ENCODE results near the gene ZNF778. TPM values are rescaled to one million over a fixed set of nuclear protein-coding genes. Genes with fewer than 3 reads are reported as not detected.

ZNF778 gene
- total RNA-seq, 2 donors from 2014 or later, result 4.9 to 5.6 TPM

GRCh38 chr16:89207993-89208392 lies 9.5 kb upstream of the ZNF778 start:
- no peaks in the 10 kb centered on the region for H3K4me1 ChIP-seq
- TF ChIP-seq CTCF (IDR thresholded peaks at IDR 0.05) (no peak), POLR2A (IDR thresholded peaks at IDR 0.05) (no peak)
- H3K36me3 ChIP-seq (replicated peaks in 1 of 2; ENCODE audit: insufficient read depth in 1 of 2, low read depth in 2 of 2), result no peaks in the 10 kb centered on the region
- H3K4me3 ChIP-seq, result no peak overlapping the region
- intact Hi-C loops (cut with DNase I), result no loop called here
- DNase-seq, result no peak
- no peaks in the 10 kb centered on the region for H3K9me3 ChIP-seq
- no peak overlapping the region for H3K27ac ChIP-seq
- WGBS, 2 donors, result 89 to 93% methylated on average over 4 of the region's 4 CpGs
- no peak for ATAC-seq
- H3K27me3 ChIP-seq, result no peaks in the 10 kb centered on the region

GRCh38 chr16:89209522-89210044 lies 7.9 kb upstream of the ZNF778 start:
- TF ChIP-seq POLR2A (IDR thresholded peaks at IDR 0.05) (no peak), CTCF (IDR thresholded peaks at IDR 0.05) (no peak)
- WGBS, 2 donors, result 70 to 73% methylated on average over 15 of the region's 15 CpGs
- H3K9me3 ChIP-seq, result no peaks in the 10 kb centered on the region
- no peak overlapping the region for H3K4me3 ChIP-seq
- no peaks in the 10 kb centered on the region for H3K36me3 ChIP-seq (replicated peaks in 1 of 2; ENCODE audit: insufficient read depth in 1 of 2, low read depth in 2 of 2)
- H3K27me3 ChIP-seq, result no peaks in the 10 kb centered on the region
- no peak overlapping the region for H3K27ac ChIP-seq
- intact Hi-C loops (cut with DNase I), result loop anchor here (10.0 kb wide), 1 partner anchor 395 kb away; the partner anchor contains the start of gene APRT
- ATAC-seq (no peak), DNase-seq (no peak)
- H3K4me1 ChIP-seq, result no peaks in the 10 kb centered on the region

GRCh38 chr16:89210165-89210903 lies 7.2 kb upstream of the ZNF778 start:
- ATAC-seq, result no peak
- no peak overlapping the region for H3K27ac ChIP-seq
- H3K27me3 ChIP-seq, result no peaks in the 10 kb centered on the region
- H3K36me3 ChIP-seq (replicated peaks in 1 of 2; ENCODE audit: insufficient read depth in 1 of 2, low read depth in 2 of 2), result no peaks in the 10 kb centered on the region
- H3K4me3 ChIP-seq, result no peak overlapping the region
- WGBS, 2 donors, result 78 to 84% methylated on average over 11 of the region's 11 CpGs
- TF ChIP-seq CTCF (IDR thresholded peaks at IDR 0.05), result no peak
- no peak for TF ChIP-seq POLR2A (IDR thresholded peaks at IDR 0.05)
- no peaks in the 10 kb centered on the region for H3K9me3 ChIP-seq
- DNase-seq, result no peak
- H3K4me1 ChIP-seq, result peaks cover 5% of the 10 kb centered on the region
- intact Hi-C loops (cut with DNase I), result loop anchor here (10.0 kb wide), 1 partner anchor 396 kb away; the partner anchor contains the start of gene APRT

- Histone ChIP-seq H3K27ac (no peak overlapping the region), H3K4me3 (no peak overlapping the region), H3K27me3 (no peaks in the 10 kb centered on the region), H3K4me1 (peaks cover 11% of the 10 kb centered on the region), H3K36me3 (replicated peaks in 1 of 2; ENCODE audit: insufficient read depth in 1 of 2, low read depth in 2 of 2) (no peaks in the 10 kb centered on the region), H3K9me3 (no peaks in the 10 kb centered on the region)
- intact Hi-C loops (cut with DNase I), result loop anchor here (10.0 kb wide), 1 partner anchor 396 kb away; the partner anchor contains the start of gene APRT
- TF ChIP-seq POLR2A (IDR thresholded peaks at IDR 0.05) (no peak), CTCF (IDR thresholded peaks at IDR 0.05) (no peak)
- 65 to 66% methylated on average over 5 to 12 of the region's 15 CpGs for WGBS, 2 donors
- ATAC-seq (no peak), DNase-seq (no peak)
Measured at GRCh38 chr16:89210904-89211515, 6.5 kb upstream of the ZNF778 start.

All from body of pancreas (tissue), 4 donors.